Activated CD4-positive, alpha-beta T cell treated with anti-CD3 and anti-CD28 coated beads, Interleukin-2, Interleukin-6, amounts not matched to agents 100 ng/mL and 50 ng/mL, durations not matched to agents 16 hours and 8 hours (primary cell): ENCODE measurements around the gene SLC6A20.
"Not testable (repeated sequence)": the region's sequence is repeated elsewhere in the genome, so short reads cannot be mapped to it uniquely, and the experiment has no call there.

Experiments used
- DNase-seq: peaks from one replicate; pipeline ENCODE4 v3.0.0-alpha.2; 2020

The SLC6A20 gene

GRCh38 chr3:45754461-45754860 is 41.9 kb downstream of the SLC6A20 start:
- DNase-seq: no peak

GRCh38 chr3:45753095-45753494 is 43.2 kb downstream of the SLC6A20 start:
- no peak for DNase-seq

GRCh38 chr3:45751537-45752242 is 44.6 kb downstream of the SLC6A20 start:
- no peak for DNase-seq

GRCh38 chr3:45749880-45750279 is 46.5 kb downstream of the SLC6A20 start:
- DNase-seq: no peak

GRCh38 chr3:45749036-45749600 is 47.2 kb downstream of the SLC6A20 start:
- not testable (repeated sequence) for DNase-seq

- DNase-seq: no peak
Observed at GRCh38 chr3:45748068-45748467, 48.3 kb downstream of the SLC6A20 start.

- DNase-seq: no peak
Observed at GRCh38 chr3:45746777-45747622, 49.3 kb downstream of the SLC6A20 start.

GRCh38 chr3:45746165-45746776 is 50.1 kb downstream of the SLC6A20 start:
- DNase-seq: no peak

GRCh38 chr3:45742461-45743089 is 53.8 kb downstream of the SLC6A20 start:
- no peak for DNase-seq

GRCh38 chr3:45741742-45742460 is 54.4 kb downstream of the SLC6A20 start:
- DNase-seq: no peak

GRCh38 chr3:45741247-45741646 is 55.1 kb downstream of the SLC6A20 start:
- DNase-seq: no peak

GRCh38 chr3:45739991-45740390 is 56.3 kb downstream of the SLC6A20 start:
- DNase-seq: no peak

GRCh38 chr3:45737234-45737633 is 59.1 kb downstream of the SLC6A20 start:
- DNase-seq: no peak

- no peak for DNase-seq
Observed at GRCh38 chr3:45736707-45737106, 59.6 kb downstream of the SLC6A20 start.

GRCh38 chr3:45730409-45731154 is 65.8 kb downstream of the SLC6A20 start:
- DNase-seq: no peak

- DNase-seq: no peak
Observed at GRCh38 chr3:45729614-45730013, 66.7 kb downstream of the SLC6A20 start.

- no peak for DNase-seq
Observed at GRCh38 chr3:45724911-45725310, 71.4 kb downstream of the SLC6A20 start.

- DNase-seq: no peak
Observed at GRCh38 chr3:45719655-45720487, 76.5 kb downstream of the SLC6A20 start.

- no peak for DNase-seq
Observed at GRCh38 chr3:45716790-45717336, 79.5 kb downstream of the SLC6A20 start.

- DNase-seq: no peak
Observed at GRCh38 chr3:45715945-45716344, 80.4 kb downstream of the SLC6A20 start.
